LNCAP (cell line): ENCODE results near the gene RNF6.

Source experiments
- CTCF ChIP-seq: fragments of 450-650 bp; IDR thresholded peaks from 2 replicates; pipeline ENCODE4 v1.5.1; 2017; ENCODE audit warnings: mild to moderate bottlenecking

Gene RNF6

DNA sequence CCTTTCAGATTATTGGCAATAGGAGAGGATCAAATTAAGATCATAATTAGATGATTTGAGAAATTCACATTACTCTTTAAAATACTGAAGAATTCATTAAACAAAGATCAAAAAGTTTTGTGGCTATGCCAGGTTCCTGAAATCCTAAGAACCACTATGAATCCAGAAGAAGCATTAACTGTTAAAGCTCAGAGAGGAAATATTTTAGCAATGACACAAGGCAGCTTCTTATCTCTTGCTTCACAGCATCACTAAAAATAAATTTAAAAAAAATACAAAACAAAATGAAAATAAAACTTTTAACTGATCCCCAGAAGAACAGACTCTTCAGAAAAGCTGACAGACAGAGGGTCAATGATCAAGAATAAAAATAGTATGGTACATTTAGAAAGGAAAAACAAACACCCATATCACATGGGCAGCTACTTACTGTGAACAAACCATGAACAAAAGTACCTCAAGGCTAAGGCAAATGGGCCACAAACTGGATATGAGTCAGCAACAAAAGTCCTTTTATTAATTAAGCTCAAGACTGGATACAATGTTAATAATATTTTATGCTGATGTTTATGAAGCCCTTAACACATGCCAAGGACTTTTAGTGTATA is 19.6 kb downstream of the RNF6 start:
- TF ChIP-seq CTCF, result no peak

- TF ChIP-seq CTCF, result no peak
Measured at GRCh38 chr13:26200811-26201210, 21.3 kb downstream of the RNF6 start.

- TF ChIP-seq CTCF, result no peak
Measured at GRCh38 chr13:26198116-26198515, 24.0 kb downstream of the RNF6 start.

- TF ChIP-seq CTCF, result no peak
Measured at GRCh38 chr13:26197298-26197697, 24.8 kb downstream of the RNF6 start.

- no peak for TF ChIP-seq CTCF
Measured at GRCh38 chr13:26186995-26187394, 35.1 kb downstream of the RNF6 start.

DNA sequence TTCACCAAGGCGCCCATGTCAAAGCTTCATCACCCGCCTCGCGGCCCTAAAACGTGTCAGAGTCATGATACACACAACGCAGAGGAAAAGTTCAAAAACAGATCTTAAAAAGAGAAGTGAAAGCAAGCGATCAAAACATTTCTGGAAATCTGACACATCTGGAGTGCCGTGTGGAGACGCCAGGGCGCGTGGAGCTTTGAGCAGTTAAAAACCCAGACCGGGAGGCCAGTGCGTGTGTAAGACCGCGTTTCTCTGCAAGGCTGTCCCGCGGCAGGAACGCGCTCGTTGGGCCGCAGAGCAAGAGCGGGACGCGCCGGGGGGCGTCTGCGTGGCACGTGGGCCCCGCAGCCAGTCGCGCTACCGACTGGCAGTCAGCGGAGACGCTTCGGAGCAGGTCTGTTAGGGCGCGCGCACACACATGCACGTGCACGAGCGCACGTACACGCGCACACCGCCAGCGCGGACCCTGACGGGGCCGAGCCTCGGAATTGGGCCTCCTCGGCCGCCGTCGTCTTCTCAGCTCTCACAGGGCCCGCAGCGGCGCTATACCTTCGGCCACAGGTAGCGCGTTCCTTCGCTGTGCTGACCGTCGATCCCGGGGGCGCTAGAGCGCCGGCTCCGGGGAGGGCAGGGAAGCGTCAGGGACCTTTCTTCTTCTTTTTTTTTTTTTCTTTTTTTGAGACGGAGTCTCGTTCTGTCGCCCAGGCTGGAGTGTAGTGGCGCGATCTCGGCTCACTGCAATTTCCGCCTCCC is 35.8 kb downstream of the RNF6 start:
- TF ChIP-seq CTCF, result no peak

GRCh38 chr13:26185720-26186117 is 36.4 kb downstream of the RNF6 start:
- no peak for TF ChIP-seq CTCF
